GM23248 (cell line): ENCODE measurements around the gene ULBP1. TPM values are rescaled to one million over a fixed set of nuclear protein-coding genes. Genes with fewer than 3 reads are reported as not detected.

Source experiments
- DNase-seq: peaks from one replicate; pipeline ENCODE4 v3.0.0-alpha.2; 2015
- H2AFZ ChIP-seq: fragments of 200-600 bp; sonication (generic); 2 replicates; pipeline ENCODE4 v1.6.1; 2016; ENCODE audit warnings: antibody characterized with exemption
- H3F3A ChIP-seq: fragments of 200-600 bp; sonication (generic); 2 replicates; pipeline ENCODE4 v1.6.1; 2016; ENCODE audit warnings: mild to moderate bottlenecking, antibody characterized with exemption, mixed run types; ENCODE audit not compliant: insufficient read depth
- H3K27ac ChIP-seq: fragments of 200-600 bp; sonication (generic); 2 replicates; pipeline ENCODE4 v1.5.1; 2016; ENCODE audit warnings: mild to moderate bottlenecking
- H3K27me3 ChIP-seq: fragments of 200-600 bp; sonication (generic); replicated peaks from 2 replicates; pipeline ENCODE4 v1.6.1; 2016; ENCODE audit warnings: mild to moderate bottlenecking; ENCODE audit not compliant: insufficient read depth
- H3K36me3 ChIP-seq: fragments of 200-600 bp; sonication (generic); 2 replicates; pipeline ENCODE4 v1.6.1; 2016; ENCODE audit warnings: low read depth, mild to moderate bottlenecking
- H3K4me1 ChIP-seq: fragments of 200-600 bp; sonication (generic); 2 replicates; pipeline ENCODE4 v1.6.1; 2016; ENCODE audit warnings: mild to moderate bottlenecking; ENCODE audit not compliant: insufficient read depth
- H3K4me2 ChIP-seq: fragments of 200-600 bp; sonication (generic); one replicate; pipeline ENCODE4 v1.6.1; 2016; ENCODE audit warnings: mild to moderate bottlenecking; ENCODE audit not compliant: unreplicated experiment
- H3K4me3 ChIP-seq: fragments of 200-600 bp; sonication (generic); 2 replicates; pipeline ENCODE4 v1.5.1; 2016; ENCODE audit warnings: mild to moderate bottlenecking
- H3K79me2 ChIP-seq: fragments of 200-600 bp; sonication (generic); 2 replicates; pipeline ENCODE4 v1.6.1; 2016; ENCODE audit warnings: mild to moderate bottlenecking; ENCODE audit not compliant: insufficient read depth
- H3K9ac ChIP-seq: fragments of 200-600 bp; sonication (generic); 2 replicates; pipeline ENCODE4 v1.6.1; 2016; ENCODE audit warnings: mild to moderate bottlenecking
- H3K9me2 ChIP-seq: fragments of 200-600 bp; sonication (generic); 2 replicates; pipeline ENCODE4 v1.6.1; 2016; ENCODE audit warnings: mixed run types, mild to moderate bottlenecking, moderate library complexity; ENCODE audit not compliant: insufficient read depth
- H3K9me3 ChIP-seq: fragments of 200-600 bp; sonication (generic); one replicate; pipeline ENCODE4 v1.6.1; 2017; ENCODE audit warnings: low read depth
- H4K20me1 ChIP-seq: fragments of 200-600 bp; sonication (generic); 2 replicates; pipeline ENCODE4 v1.6.0; 2016; ENCODE audit not compliant: insufficient read depth
- EZH2 ChIP-seq: fragments of 200-600 bp; sonication (generic); IDR thresholded peaks from 2 replicates; pipeline ENCODE4 v1.6.1; 2018; ENCODE audit warnings: antibody characterized with exemption, mild to moderate bottlenecking; ENCODE audit not compliant: insufficient read depth, poor library complexity, severe bottlenecking
- EZH2phosphoT487 ChIP-seq: fragments of 200-600 bp; sonication (generic); IDR thresholded peaks from 2 replicates; pipeline ENCODE4 v1.6.1; 2018; ENCODE audit warnings: antibody characterized with exemption, moderate library complexity, mild to moderate bottlenecking, low read depth; ENCODE audit not compliant: insufficient read depth
- WGBS, 2 experiments: methylation state at CpG; one replicate each; pipeline ENCODE4 v1.1.6; 2015 to 2017; ENCODE audit warnings: low lambda C conversion rate in 2 of 2, low coverage in 1 of 2; ENCODE audit errors: missing lambda C conversion rate in 2 of 2; 5-methylcytosine and 5-hydroxymethylcytosine counted together
- in situ Hi-C: fragments of 300-500 bp; cut with MboI; formaldehyde crosslinking; loops from 2 replicates; pipeline ENCODE4 v1.15.0; 2020
- polyA plus RNA-seq: library from polyadenylated mRNA; unstranded; fragments of >200 nt; fragmentation: Nextera tagmentation; extraction: Ambion mirVana; gene quantifications from 2 replicates; pipeline ENCODE4 v1.2.1, GENCODE V29; 2016
- total RNA-seq: library from RNA; depleted of rRNA; stranded (reverse); fragments of >200 nt; shearing (Covaris generic); gene quantifications from 2 replicates; pipeline ENCODE4 v1.2.3, GENCODE V29; 2014

Gene ULBP1
- total and polyA plus RNA-seq, 2 experiments from 2014 or later: 6.1 to 9.1 TPM

GRCh38 chr6:149923327-149923986 is 40.3 kb upstream of the ULBP1 start:
- H3K79me2 ChIP-seq: no peaks in the 10 kb centered on the region
- no peaks in the 10 kb centered on the region for H3K9me3 ChIP-seq
- no peak overlapping the region for H3K27ac ChIP-seq
- H3K27me3 ChIP-seq: peaks cover 1% of the 10 kb centered on the region; the same call in 1 of the 2 replicates
- in situ Hi-C loops: loop anchor here (5.0 kb wide), 1 partner anchor 91 kb away; no protein-coding TSS in a partner anchor
- peak overlapping the region; percentile 68 for H3K4me2 ChIP-seq
- no peak for DNase-seq
- TF ChIP-seq EZH2phosphoT487: no peak
- no peak for TF ChIP-seq EZH2
- no peaks in the 10 kb centered on the region for H4K20me1 ChIP-seq
- H3K4me1 ChIP-seq: no peaks in the 10 kb centered on the region
- peak overlapping the region; percentile 35 for H3K9ac ChIP-seq
- no peaks in the 10 kb centered on the region for H3K36me3 ChIP-seq
- peak overlapping the region; percentile 83 for H3K4me3 ChIP-seq
- WGBS, 2 experiments: 29 to 30% methylated on average over 33 of the region's 33 CpGs
- H3K9me2 ChIP-seq: no peaks in the 10 kb centered on the region
- H3F3A ChIP-seq: no peaks in the 10 kb centered on the region
- H2AFZ ChIP-seq: peak overlapping the region; percentile 89

DNA sequence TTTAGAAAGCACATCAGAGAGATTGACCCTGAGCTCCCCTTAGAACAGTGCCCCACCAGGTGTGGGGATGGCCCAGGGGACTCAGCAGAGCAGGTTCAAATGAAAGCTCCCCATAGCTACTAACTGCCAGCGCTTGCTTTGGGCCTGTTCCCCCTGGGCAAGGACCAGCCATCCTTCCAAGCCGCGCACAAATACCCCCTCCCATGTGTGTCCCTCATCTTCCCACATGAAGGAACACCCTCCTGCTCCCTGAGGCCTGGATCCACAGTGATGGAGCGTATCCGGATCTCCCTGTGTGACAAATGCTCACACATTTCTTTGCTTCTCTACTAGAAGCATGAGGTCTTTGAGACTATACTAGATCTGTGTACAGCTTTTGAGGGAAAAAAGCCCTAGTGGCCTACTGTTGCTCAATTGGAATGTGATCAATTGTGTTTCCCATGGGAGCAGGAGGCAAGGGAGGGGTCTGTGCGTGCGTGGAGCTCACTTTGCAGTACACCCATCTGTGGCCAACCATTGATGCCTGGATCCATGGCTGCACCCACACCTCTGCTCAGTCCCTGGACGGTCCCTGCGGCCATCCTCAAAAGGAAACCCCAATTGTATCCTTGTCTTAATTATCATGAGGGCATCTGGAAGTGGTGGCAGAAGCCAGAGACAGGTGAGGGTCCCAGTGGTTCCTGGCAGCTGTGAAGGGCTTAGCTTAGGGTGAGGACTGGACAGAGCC is 39.4 kb upstream of the ULBP1 start:
- Histone ChIP-seq H3K36me3 (no peaks in the 10 kb centered on the region), H3K9me2 (no peaks in the 10 kb centered on the region), H2AFZ (no peak overlapping the region), H4K20me1 (no peaks in the 10 kb centered on the region), H3K27me3 (peaks cover 5% of the 10 kb centered on the region; the same call in 1 of the 2 replicates), H3K9me3 (no peaks in the 10 kb centered on the region), H3F3A (no peaks in the 10 kb centered on the region), H3K4me1 (no peaks in the 10 kb centered on the region), H3K4me2 (no peak overlapping the region), H3K9ac (no peak overlapping the region), H3K4me3 (no peak overlapping the region), H3K79me2 (no peaks in the 10 kb centered on the region), H3K27ac (no peak overlapping the region)
- 81 to 82% methylated on average over 9 of the region's 9 CpGs for WGBS, 2 experiments
- DNase-seq: no peak
- no peak for TF ChIP-seq EZH2
- TF ChIP-seq EZH2phosphoT487: no peak
- in situ Hi-C loops: loop anchor here (5.0 kb wide), 1 partner anchor 92 kb away; no protein-coding TSS in a partner anchor

GRCh38 chr6:149924933-149925252 is 38.9 kb upstream of the ULBP1 start:
- H3K9me3 ChIP-seq: no peaks in the 10 kb centered on the region
- H3F3A ChIP-seq: no peaks in the 10 kb centered on the region
- H2AFZ ChIP-seq: peak overlapping the region; percentile 78
- no peak for DNase-seq
- H3K36me3 ChIP-seq: no peaks in the 10 kb centered on the region
- H3K79me2 ChIP-seq: no peaks in the 10 kb centered on the region
- H3K27me3 ChIP-seq: peaks cover 5% of the 10 kb centered on the region; the same call in 1 of the 2 replicates
- no peak overlapping the region for H3K4me2 ChIP-seq
- H4K20me1 ChIP-seq: no peaks in the 10 kb centered on the region
- in situ Hi-C loops: loop anchor here (5.0 kb wide), 1 partner anchor 93 kb away; no protein-coding TSS in a partner anchor
- H3K9me2 ChIP-seq: no peaks in the 10 kb centered on the region
- 77 to 87% methylated on average over 4 of the region's 4 CpGs for WGBS, 2 experiments
- H3K27ac ChIP-seq: no peak overlapping the region
- H3K4me1 ChIP-seq: no peaks in the 10 kb centered on the region
- no peak overlapping the region for H3K9ac ChIP-seq
- no peak overlapping the region for H3K4me3 ChIP-seq
- TF ChIP-seq EZH2: no peak
- TF ChIP-seq EZH2phosphoT487: no peak

- H2AFZ ChIP-seq: peak overlapping the region; percentile 78
- H3K4me1 ChIP-seq: no peaks in the 10 kb centered on the region
- H3K27ac ChIP-seq: no peak overlapping the region
- H3K9me3 ChIP-seq: no peaks in the 10 kb centered on the region
- no peaks in the 10 kb centered on the region for H3K79me2 ChIP-seq
- no peaks in the 10 kb centered on the region for H3K9me2 ChIP-seq
- peak overlapping the region; percentile 64 for H3K4me2 ChIP-seq
- H3F3A ChIP-seq: no peaks in the 10 kb centered on the region
- no peaks in the 10 kb centered on the region for H4K20me1 ChIP-seq
- 5 to 6% methylated on average over 27 to 34 of the region's 34 CpGs for WGBS, 2 experiments
- in situ Hi-C loops: no loop called here
- TF ChIP-seq EZH2 (no peak), EZH2phosphoT487 (no peak)
- peaks cover 7% of the 10 kb centered on the region; the same call in 1 of the 2 replicates for H3K27me3 ChIP-seq
- peak overlapping the region; percentile 75 for H3K9ac ChIP-seq
- H3K4me3 ChIP-seq: peak overlapping the region; percentile 69
- H3K36me3 ChIP-seq: no peaks in the 10 kb centered on the region
- peak; percentile 66 for DNase-seq
Measured at GRCh38 chr6:149925253-149925973, 38.3 kb upstream of the ULBP1 start.
